Activated gamma-delta T cell treated with anti-CD3 and anti-CD28 coated beads, Interleukin-2, amount 50 U/mL, for 16 hours (primary cell): Measurements from ENCODE around the gene C2orf81.
"Not testable (repeated sequence)": the region's sequence is repeated elsewhere in the genome, so short reads cannot be mapped to it uniquely, and the experiment has no call there.

Experiments used
- DNase-seq: peaks from one replicate; pipeline ENCODE4 v3.0.0-alpha.2; 2020; ENCODE audit warnings: low read depth

C2orf81 gene

DNA sequence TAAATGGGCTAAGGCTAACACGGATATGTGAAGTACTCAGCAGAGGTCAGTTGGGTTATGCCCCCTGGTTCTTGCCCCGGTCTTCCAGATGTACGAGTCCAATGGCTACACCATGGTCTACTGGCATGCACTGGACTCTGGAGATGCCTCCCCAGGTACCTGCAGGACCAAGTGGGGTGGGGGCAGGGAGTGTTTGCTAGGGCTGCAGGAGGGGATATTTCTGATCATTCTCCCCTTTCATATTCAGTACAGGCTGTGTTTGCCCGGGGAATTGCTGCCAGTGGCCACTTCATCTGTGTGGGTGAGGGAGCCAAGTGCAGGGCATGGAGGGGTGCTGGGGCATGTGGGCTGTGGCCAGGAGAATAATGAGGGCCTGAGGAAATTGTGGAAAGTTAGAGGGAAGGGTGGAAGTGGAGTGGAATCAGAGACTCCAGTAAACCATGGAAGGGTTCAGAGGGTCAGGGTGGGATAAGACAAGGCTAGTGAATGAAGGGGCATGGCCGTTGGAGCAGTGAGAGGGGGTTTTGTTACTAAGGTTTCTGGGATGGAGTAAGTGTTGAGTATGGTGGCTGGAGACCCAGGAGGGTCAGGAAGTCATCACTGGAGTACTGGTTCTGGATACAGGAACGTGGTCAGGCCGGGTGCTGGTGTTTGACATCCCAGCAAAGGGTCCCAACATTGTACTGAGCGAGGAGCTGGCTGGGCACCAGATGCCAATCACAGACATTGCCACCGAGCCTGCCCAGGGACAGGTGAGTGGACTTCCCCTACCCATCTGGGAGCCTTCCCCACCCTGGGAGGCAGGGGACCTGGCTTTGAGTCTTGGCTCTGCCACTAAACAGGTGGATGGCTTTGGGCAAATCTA, 2.0 kb upstream of the C2orf81 start:
- DNase-seq, result no peak

DNA sequence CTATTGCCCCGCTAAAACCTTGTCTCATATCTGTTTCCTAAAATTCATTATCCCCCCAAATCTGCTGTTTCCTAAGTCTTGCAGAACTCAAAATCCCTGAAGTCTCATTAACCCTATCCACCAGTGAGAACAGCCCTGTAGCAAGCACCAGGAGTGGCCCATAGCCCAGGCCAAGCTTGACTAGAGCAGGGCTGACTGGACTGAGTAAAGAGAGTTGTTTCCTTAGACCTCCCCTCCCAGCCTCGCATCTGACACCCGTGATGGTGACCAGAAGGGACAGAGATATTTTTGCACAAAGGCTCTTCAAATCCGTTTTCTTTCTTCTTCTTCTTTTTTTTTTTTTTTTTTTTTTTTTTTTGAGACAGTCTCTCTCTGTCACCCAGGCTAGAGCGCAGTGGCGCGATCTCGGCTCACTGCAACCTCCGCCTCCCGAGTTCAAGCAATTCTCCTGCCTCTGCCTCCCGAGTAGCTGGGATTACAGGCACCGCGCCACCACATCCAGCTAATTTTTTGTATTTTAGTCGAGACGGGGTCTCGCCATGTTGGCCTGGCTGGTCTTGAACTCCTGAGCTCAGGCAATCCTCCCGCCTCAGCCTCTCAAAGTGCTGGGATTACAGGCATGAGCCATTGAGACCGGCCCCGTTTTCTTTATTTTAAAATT, 846 bp downstream of the C2orf81 start:
- DNase-seq, result not testable (repeated sequence)

DNA sequence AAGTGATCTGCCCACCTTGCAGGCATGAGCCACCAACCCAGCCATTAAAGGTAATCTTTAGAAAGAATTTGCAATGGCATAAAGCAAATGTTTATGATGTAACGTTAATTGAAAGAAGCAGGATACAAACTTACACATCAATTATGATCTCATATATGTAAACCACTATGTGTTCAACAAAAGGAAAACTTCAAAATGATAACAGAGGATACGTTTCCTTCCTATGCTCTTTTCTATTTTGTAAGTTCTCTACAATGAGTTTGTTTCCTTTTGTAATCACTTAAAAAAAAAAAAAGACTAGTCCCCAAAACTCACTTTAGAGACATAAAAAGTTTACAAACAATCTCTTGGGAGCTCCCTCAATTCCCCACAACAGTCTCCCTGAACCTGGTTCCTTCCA, 1.4 kb downstream of the C2orf81 start:
- no peak for DNase-seq

DNA sequence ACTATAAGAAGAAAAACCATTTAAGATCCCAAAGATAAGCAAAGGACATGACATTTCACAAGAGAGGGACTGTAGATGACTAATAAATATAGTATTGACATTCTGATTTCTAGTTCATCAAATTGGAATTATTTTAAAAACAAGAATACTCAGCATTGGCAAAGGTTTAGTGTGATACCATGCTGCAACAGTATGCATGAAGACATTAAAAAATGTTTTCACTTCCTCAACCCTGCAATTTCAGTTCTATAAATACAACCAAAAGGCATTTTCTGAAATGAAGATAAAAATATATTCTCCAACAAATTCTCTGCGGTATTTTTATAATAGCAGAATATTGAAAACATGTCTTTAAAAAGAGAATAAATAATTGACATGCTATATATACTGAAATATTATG, 2.1 kb downstream of the C2orf81 start:
- DNase-seq, result no peak

DNA sequence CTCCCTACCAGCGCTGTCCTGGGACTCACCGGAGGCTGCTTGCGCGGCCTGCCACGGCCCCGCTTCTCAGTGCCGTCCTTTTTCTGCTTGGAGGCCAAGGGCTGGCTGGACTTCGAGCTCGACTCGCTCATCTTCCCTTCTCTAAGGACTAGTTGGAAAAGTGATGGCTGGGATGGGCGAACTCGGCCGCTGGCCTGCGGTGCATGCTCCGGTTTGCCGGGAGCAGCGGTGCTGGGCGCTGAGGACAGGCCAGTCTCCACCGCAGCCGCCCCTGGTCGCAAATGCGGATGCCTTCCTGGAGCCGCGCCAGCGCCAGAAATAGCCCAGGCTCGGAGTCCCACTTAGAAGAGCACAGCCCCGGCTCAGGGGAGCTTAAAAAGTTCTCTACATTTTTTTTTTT, 3.1 kb downstream of the C2orf81 start:
- DNase-seq, result no peak

DNA sequence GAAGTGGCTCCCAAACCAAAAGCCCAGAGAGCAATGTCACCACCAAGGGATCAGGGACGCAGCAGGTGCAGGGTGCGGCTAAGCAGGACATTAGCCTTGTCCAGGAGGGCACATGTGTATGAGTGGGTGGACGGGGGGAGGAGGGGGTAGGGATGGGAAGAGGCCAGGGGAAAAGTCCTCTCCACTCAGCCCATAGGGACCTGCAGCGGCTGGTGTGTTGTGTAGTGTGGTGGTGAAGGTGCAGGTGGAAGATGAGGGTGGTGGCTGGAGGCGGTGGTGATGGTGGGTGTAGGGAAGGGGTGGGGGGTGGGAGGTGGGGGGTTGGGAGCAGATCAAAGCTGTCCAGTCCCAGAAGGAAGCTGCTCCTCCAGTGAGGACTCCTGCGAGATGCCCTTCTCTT, 3.7 kb downstream of the C2orf81 start:
- no peak for DNase-seq

DNA sequence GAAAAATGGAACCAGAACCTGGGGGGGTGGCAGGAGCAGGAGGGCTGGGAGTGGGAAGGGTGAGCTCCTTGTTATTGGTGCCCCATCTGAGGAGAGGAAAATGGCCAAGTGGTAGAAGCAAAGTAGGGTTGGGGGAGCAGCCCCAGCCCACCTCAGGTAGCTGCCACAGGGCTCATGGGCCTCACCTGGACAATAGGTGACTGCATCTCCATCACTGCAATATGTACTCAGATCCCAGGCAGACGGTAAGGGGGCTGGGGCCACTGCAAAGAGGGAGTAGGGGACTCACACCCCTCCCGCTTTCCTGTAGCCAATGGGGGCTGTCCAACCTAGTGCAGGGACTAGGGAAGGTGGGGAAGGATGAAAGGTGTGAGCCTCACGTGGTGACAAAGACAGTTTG, 4.2 kb downstream of the C2orf81 start:
- DNase-seq, result no peak

DNA sequence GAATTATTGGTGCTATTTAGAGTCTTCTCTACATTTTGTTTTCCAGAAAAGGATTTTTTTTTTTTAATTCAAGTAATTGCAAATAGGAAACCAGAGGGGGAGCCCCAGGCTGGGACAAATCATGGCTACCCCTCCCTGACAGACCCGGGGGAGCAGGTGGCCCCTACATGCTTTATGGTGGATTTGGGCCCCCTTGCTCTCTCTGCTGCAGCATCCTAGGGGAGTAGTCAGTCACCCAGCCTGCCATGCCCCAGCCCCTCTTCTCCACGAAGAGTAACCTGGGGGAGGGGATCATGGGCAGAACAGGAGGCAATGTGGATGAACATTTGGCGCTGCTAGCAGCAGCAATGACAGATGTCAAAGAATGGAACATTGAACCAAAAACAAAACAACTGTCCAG, 4.6 kb downstream of the C2orf81 start:
- no peak for DNase-seq

DNA sequence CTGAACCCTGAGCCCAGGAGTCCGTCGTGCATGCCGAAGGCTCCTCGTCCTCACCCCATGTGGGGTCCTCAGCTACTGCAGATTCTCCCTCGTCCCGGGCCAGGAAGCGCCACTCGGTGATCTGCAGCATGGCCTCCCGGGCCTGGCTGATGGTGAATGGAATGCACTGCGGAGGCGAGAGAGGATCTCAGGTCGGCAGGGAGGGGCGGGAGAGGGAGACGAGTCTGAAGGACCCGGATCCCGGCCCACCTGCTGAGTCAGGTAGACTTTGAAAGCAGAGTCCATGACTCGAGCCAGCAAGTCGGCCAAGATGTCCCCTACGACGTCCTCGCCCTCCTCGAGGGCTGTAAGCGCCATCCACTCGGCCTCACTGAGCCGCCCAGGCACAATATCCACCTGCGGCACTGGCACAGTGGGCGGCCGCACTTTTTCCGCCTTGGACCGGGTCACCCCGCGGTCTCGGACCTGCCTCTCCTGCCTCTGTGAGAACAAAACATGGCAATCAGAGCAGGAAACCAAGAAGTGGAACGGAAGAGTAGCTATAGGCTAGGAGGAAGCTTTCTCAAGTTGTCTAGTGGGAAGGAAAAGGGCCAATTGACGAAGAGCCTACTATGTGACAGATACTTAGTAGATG, 5.5 kb downstream of the C2orf81 start:
- no peak for DNase-seq

DNA sequence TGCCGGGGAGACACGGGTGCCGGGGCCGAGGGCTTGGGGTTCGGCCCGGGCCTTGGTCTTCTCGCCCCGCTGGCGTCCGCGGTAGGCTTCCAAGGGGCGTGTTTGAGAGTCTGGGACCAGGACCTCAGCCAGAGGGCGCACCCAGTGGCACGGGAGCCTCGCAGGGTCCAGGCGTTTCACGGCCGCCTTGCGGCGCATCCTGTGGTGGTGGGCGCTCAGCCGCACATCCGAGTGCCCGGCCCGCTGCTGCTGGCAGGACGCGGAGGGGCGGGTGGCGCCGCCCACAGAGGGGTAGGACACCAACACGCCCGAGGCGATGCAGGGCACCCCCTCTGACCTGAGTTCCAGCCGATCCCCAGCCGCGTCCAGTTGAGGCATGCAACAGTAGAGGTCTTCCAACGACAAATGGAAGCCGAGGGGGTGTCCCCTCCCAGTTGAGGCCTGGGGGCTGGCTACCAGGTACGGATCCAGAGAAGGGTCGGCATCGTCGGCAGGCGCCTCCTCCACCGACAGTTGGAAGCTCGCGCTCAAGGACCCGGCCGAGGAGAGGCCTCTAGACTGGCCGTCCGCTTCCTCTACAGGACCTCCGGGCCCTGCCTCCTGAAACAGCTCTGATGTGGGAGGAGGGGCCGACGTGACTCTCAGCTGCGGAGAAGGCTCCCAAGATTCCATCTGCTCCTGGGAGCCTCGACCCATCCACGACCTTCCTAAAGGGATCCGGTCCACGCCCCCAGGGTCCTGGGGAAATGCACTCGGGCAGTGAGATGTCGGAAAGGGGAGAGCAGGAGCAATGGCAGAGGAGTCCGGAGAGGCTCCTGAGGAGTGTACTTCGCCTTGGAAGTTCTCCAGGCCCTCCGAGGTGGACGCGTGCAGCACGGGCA, 6.3 kb downstream of the C2orf81 start:
- no peak for DNase-seq

DNA sequence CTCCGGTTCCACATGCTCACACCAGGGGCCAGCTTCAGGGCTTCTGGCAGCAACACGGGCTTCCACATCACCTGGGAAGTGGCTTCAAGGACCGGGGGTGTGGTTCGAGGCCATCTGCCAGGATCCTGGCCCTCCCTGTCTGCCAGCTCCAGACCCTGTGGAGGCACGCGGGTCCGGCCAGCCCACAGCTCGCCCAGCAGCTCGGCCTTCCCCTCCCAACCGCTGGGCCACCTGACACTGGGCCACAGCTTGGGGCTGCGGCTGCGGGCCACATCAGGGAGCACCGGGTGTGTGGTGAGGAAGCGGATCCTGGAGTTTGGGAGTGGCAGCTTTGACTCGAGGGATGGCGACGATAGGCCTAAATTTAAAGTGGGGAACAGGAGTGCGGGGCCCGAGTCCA, 7.0 kb downstream of the C2orf81 start:
- no peak for DNase-seq

DNA sequence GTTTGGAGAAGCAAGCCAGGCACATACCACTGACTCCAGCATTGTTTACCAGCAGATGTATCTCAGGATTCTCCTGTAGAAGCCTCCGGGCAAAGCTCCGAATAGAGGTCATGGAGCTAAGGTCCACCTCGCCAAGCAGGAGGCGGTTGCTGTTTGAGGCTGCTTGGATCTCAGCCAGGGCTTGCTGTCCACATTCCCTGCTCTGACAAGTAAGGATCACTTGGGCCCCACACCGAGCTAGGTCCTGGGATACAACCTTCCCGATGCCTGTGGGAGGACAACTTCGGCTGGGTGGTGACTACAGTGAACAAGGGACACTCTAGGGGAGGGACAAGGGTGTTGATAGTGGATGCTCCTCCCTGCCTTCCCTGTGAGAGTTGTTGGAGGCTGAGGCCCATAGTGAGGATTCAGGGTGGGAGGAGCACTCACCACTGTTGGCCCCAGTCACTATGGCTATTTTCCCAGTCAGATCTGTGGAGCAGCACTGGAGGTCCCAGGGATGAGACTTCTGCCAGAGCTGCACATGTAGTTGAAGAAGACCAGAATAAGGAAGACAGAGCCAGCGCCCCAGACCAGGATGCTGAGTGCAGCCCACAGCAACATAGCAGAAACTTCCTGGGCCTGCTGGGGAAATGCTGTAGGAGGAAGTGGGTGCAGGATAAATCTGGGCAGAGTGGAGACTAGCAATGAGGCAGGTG, 8.3 kb downstream of the C2orf81 start:
- DNase-seq, result no peak

DNA sequence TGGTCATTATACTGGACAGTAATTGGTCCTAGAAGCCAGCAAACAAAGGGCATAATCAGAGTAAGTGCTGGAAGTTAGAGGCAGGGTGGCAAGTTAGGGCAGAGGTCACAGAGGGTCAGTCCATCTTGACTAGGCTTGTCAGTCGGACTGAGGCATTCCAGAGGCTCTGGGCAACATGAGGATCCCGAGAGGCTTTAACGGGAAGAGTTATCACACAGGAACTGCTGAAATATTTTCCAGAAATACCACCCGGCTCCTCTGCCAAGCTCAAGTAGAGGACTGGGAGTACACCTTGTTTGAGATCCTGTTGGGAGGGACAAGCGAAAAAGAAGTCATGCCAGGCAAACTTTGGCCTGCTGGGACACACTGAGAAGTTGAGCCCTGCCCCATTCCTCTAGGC, 13.7 kb downstream of the C2orf81 start:
- no peak for DNase-seq

DNA sequence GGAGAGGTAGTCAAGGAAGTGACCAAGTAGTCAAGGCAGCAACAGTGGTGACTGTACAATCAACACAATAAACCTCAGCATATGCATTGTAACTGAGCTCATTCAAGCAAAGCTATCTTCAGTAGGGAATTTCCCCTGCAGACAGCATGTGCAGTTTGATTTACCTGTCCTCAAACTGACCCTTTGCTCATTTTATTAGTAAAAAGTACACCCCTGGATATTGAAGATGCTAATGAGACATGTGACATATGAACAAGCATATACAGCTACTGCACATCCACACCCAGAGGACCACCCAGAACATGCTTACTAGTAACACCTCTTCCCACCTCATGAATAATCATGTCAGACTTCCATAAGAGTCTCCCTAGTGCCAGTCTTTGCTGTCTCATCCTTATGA, 15.4 kb downstream of the C2orf81 start:
- no peak for DNase-seq

DNA sequence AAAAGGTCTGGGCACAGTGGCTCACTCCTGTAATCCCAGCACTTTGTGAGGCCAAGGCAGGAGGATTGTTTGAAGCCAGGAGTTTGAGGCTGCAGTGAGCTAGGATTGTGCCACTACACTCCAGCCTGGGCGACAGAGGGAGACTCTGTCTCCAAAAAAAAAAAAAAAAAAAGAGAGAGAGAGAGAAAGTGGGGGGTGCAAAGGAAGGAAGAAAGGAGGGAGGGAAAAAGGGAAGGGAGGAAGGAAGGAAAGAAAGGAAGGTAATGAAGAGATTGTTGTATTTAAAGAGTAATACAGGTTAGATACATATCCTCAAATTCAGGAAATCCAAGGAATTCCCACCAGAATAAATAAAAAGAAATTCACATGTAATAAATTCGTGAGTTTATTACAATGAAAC, 19.5 kb downstream of the C2orf81 start:
- no peak for DNase-seq

DNA sequence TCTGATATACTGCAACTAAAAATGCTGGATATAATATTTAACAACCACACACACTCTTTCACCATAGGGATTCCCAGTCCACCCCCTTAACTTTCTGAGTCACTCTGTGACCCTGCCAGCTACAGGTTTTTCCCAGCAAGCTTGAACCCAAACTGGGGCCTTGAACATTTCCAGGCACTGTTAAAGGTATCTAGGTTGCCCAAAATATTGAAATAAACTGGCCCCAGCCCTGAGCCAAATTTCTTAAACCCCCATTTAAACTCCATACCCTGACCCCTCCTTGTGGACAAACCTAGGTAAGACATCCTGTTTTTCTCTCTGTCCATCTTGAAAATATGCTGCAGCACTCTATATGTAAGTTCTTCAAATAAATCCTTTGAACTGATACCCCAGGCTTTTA, 21.6 kb downstream of the C2orf81 start:
- DNase-seq, result no peak

DNA sequence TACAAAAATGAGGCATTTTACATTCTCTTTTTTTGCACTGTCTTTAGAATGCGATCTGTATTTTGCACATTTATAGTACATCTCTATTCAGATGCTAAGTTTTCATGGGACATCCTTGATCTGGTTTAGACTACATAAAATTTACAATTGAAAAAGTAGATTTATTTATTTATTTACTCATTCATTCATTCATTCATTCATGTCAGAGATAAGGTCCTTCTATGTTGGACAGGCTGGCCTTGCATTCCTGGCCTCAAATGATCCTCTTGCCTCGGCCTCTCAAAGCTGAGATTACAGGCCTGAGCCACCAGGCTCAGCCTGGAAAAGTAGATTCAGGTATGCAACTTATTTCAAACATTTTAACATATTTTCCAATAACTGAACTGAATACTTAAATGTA, 25.3 kb downstream of the C2orf81 start:
- no peak for DNase-seq

DNA sequence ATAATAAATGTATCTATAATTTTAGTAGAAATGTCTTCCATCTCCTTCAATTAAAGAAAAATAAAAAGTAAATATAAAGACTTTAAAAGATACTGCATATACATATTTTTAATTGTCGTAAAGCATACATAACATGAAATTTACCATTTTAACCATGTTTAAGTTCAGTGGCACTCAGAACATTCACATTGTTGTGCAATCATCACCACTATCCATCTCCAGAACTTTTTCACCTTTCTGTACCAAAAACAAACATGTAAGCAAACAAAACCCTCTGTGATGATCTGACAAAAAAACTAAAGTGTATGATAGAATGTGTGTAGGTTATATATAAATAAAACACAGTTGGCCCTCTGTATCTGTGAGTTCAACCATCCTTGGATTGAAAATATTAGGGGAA, 27.9 kb downstream of the C2orf81 start:
- no peak for DNase-seq

DNA sequence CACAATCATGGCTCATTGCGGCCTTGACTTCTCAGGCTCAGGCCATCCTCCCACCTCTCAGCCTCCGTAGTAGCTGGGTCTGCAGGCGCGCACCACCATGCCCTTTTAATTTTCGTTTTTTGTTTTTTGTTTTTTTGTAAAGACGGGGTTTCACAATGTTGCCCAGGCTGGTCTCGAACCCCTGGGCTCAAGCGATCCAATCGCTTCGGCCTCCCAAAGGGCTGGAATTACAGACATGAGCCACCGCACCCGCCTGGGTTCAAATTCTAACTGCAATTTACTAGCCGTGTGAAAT, 29.0 kb downstream of the C2orf81 start:
- DNase-seq, result no peak

DNA sequence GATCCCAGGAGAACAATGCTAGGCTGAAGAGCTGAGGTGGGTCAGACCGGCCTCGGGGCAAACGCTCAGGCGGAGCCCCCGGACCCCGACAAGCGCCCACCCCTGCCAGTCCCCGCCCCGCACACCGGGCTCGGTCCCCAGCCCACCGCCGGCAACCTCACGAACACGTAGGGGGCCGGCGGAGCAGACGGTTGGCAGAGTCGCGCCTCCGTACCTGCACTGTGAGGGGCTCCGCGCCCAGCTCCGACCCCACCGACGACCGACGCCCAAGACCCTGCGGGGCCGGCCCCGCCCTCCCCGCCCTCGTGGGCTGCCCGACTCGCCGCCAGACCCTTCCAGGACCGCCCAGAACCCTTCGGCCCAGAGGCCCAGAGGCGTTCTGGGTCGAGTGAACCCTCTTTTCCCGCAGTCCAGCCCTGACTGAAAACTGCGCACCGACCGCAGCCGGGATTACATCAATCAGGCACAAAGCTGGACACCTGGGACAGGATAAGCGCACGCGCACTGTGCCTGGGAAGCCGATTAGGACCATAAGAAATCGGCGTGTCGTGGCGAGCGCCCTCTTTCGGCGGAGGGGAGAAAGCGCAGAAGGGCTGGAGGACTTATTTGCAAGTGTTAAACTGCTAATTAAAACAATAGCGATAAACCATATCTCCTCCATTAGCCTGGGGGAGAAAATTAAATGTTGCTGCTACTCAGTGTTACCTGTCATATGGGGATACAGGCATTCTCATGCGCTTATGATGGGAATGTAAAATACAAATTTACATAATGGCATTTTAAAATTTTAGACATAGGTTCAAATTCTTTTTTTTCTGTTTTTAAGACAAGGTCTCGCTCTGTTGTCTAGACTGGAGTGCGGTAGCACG, 29.6 kb downstream of the C2orf81 start:
- peak; percentile 93 for DNase-seq

DNA sequence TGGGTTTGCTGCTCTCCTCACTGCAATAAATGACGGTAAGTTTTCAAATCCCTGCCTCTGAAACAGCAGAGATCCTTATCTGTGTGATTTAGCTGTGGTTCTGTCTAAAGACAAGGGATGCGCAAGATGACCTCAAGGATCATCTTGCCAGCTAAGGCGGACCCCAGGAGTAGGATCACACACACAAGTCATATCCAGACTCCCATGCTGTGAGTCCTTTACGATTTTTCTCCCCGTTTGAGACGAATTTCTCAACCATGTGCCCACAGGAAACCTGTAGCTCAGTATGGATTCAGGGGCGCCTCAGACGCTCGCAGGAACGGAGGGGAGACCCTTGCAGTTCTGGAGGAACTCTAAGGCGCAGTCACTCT, 30.2 kb downstream of the C2orf81 start:
- no peak for DNase-seq
